CD14-positive monocyte (primary cell): ENCODE measurements around the gene HECTD1. TPM values are rescaled to one million over a fixed set of nuclear protein-coding genes. Genes with fewer than 3 reads are reported as not detected.
"Not testable (repeated sequence)": the region's sequence is repeated elsewhere in the genome, so short reads cannot be mapped to it uniquely, and the experiment has no call there.

Source experiments
- DNase-seq, 3 donors: peaks; one replicate each; pipeline ENCODE4 v3.0.0-alpha.2; 2011 to 2022
- H2AFZ ChIP-seq: 2 replicates; pipeline ENCODE4 v1.6.0; 2012; ENCODE audit warnings: mild to moderate bottlenecking, low read depth, low read length, inconsistent platforms; ENCODE audit not compliant: insufficient read depth, poor library complexity, severe bottlenecking
- H3K27ac ChIP-seq, 2 donors: 1 replicate in 1 of 2; 2 replicates in 1 of 2; pipeline ENCODE4 v1.5.1; 2012 to 2013; ENCODE audit warnings: low read length in 2 of 2, control low read depth in 1 of 2, inconsistent platforms in 1 of 2, low read depth in 1 of 2, mild to moderate bottlenecking in 1 of 2
- H3K27me3 ChIP-seq, 2 donors: one replicate each; pipeline versions ENCODE4 v1.6.0 to v1.6.1; 2011 to 2013; ENCODE audit warnings: low read length in 2 of 2; ENCODE audit not compliant: control insufficient read depth in 2 of 2, insufficient read depth in 2 of 2
- H3K36me3 ChIP-seq, 2 donors: replicated peaks in 1 of 2; 1 replicate in 1 of 2; 2 replicates in 1 of 2; pipeline versions ENCODE4 v1.5.1 to v1.6.1; 2012 to 2013; ENCODE audit warnings: low read length in 2 of 2, control low read depth in 1 of 2, inconsistent platforms in 1 of 2, mild to moderate bottlenecking in 1 of 2; ENCODE audit not compliant: insufficient read depth in 2 of 2, control insufficient read depth in 1 of 2
- H3K4me1 ChIP-seq, 2 donors: 1 replicate in 1 of 2; 2 replicates in 1 of 2; pipeline versions ENCODE4 v1.5.1 to v1.6.1; 2012 to 2013; ENCODE audit warnings: low read length in 2 of 2, control low read depth in 1 of 2, inconsistent platforms in 1 of 2, mild to moderate bottlenecking in 1 of 2, moderate library complexity in 1 of 2; ENCODE audit not compliant: insufficient read depth in 2 of 2, control insufficient read depth in 1 of 2
- H3K4me2 ChIP-seq: replicated peaks from 2 replicates; pipeline ENCODE3; 2012; ENCODE audit warnings: low read length, moderate library complexity, mild to moderate bottlenecking; ENCODE audit not compliant: poor library complexity, severe bottlenecking; ENCODE audit errors: extremely low read depth
- H3K4me3 ChIP-seq, 3 experiments: fragments of 200-600 bp in 1 of 3; sonication (generic) in 1 of 3; replicated peaks in 1 of 3; 1 replicate in 2 of 3; 2 replicates in 1 of 3; pipeline ENCODE4 v1.5.1; 2011 to 2013; ENCODE audit warnings: low read length in 3 of 3, mild to moderate bottlenecking in 3 of 3, control low read depth in 2 of 3, low read depth in 2 of 3, inconsistent platforms in 1 of 3, moderate library complexity in 1 of 3
- H3K79me2 ChIP-seq: 2 replicates; pipeline ENCODE4 v1.6.0; 2012; ENCODE audit warnings: mild to moderate bottlenecking, control low read depth, inconsistent platforms, low read length, moderate library complexity; ENCODE audit not compliant: insufficient read depth
- H3K9ac ChIP-seq: 2 replicates; pipeline ENCODE4 v1.6.0; 2017; ENCODE audit warnings: low read length, mild to moderate bottlenecking; ENCODE audit not compliant: insufficient read depth, poor library complexity, severe bottlenecking
- H3K9me3 ChIP-seq, 2 donors: replicated peaks in 1 of 2; 1 replicate in 1 of 2; 2 replicates in 1 of 2; pipeline versions ENCODE4 v1.5.1 to v1.6.1; 2012 to 2013; ENCODE audit warnings: low read length in 2 of 2, control low read depth in 1 of 2; ENCODE audit not compliant: control insufficient read depth in 1 of 2, insufficient read depth in 1 of 2
- H4K20me1 ChIP-seq: 2 replicates; pipeline ENCODE4 v1.6.0; 2012; ENCODE audit warnings: mild to moderate bottlenecking, low read length, control low read depth, moderate library complexity; ENCODE audit not compliant: insufficient read depth
- H3K27ac Mint-ChIP-seq, 7 donors: one replicate each; pipeline ENCODE4 v1.8.0; 2020; ENCODE audit warnings: mild to moderate bottlenecking in 7 of 7, mixed read lengths in 7 of 7, moderate library complexity in 6 of 7, inconsistent platforms in 2 of 7
- H3K27me3 Mint-ChIP-seq, 3 donors: one replicate each; pipeline ENCODE4 v1.8.0; 2021 to 2022; ENCODE audit warnings: low read depth in 3 of 3, mild to moderate bottlenecking in 3 of 3, mixed read lengths in 3 of 3, moderate library complexity in 3 of 3, inconsistent platforms in 1 of 3
- H3K36me3 Mint-ChIP-seq, 2 donors: one replicate each; pipeline ENCODE4 v1.8.0; 2020; ENCODE audit warnings: mixed read lengths in 2 of 2, inconsistent platforms in 1 of 2, mild to moderate bottlenecking in 1 of 2
- H3K4me1 Mint-ChIP-seq: one replicate; pipeline ENCODE4 v1.8.0; 2020; ENCODE audit warnings: mild to moderate bottlenecking, mixed read lengths
- H3K4me3 Mint-ChIP-seq, 2 donors: one replicate each; pipeline ENCODE4 v1.8.0; 2020; ENCODE audit warnings: mild to moderate bottlenecking in 2 of 2, mixed read lengths in 2 of 2, moderate library complexity in 1 of 2
- H3K9me3 Mint-ChIP-seq, 7 donors: one replicate each; pipeline ENCODE4 v1.8.0; 2020 to 2022; ENCODE audit warnings: mixed read lengths in 7 of 7, mild to moderate bottlenecking in 6 of 7, moderate library complexity in 6 of 7, inconsistent platforms in 2 of 7
- WGBS: methylation state at CpG from one replicate; pipeline ENCODE4 v1.1.5; 2013; ENCODE audit warnings: missing lambda C conversion rate; ENCODE audit not compliant: insufficient coverage; 5-methylcytosine and 5-hydroxymethylcytosine counted together
- intact Hi-C, 2 donors: fragments of 100-400 bp; cut with micrococcal nuclease; formaldehyde crosslinking; loops; one replicate each; pipeline versions ENCODE4 v1.15.0 to v1.15.1; 2023
- polyA plus RNA-seq, 3 donors: library from polyadenylated mRNA; depleted of rRNA in 1 of 3; unstranded in 2 of 3; stranded (reverse) in 1 of 3; fragments of 300-500 nt in 2 of 3; fragments of >200 nt in 1 of 3; fragmentation: Illumina TruSeq in 2 of 3; gene quantifications; 1 replicate in 2 of 3; 2 replicates in 1 of 3; pipeline ENCODE4 v1.2.3, GENCODE V29; 2012 to 2021
- TF ChIP-seq, protein P1 (sequence below): fragments of 200-600 bp; IDR thresholded peaks from one replicate; pipeline ENCODE4 v1.8.0; 2022; ENCODE audit warnings: antibody characterized with exemption, mild to moderate bottlenecking

The HECTD1 gene
- polyA plus RNA-seq, 3 donors, result 12.7 to 55.9 (median 21.5) TPM

GRCh38 chr14:31189346-31190218, 18.0 kb downstream of the HECTD1 start:
- H3K27me3 ChIP-seq, result no peaks in the 10 kb centered on the region
- H3K9me3 Mint-ChIP-seq, result no peaks in the 10 kb centered on the region
- H3K9me3 ChIP-seq, result no peaks in the 10 kb centered on the region
- TF ChIP-seq, protein P1, sequence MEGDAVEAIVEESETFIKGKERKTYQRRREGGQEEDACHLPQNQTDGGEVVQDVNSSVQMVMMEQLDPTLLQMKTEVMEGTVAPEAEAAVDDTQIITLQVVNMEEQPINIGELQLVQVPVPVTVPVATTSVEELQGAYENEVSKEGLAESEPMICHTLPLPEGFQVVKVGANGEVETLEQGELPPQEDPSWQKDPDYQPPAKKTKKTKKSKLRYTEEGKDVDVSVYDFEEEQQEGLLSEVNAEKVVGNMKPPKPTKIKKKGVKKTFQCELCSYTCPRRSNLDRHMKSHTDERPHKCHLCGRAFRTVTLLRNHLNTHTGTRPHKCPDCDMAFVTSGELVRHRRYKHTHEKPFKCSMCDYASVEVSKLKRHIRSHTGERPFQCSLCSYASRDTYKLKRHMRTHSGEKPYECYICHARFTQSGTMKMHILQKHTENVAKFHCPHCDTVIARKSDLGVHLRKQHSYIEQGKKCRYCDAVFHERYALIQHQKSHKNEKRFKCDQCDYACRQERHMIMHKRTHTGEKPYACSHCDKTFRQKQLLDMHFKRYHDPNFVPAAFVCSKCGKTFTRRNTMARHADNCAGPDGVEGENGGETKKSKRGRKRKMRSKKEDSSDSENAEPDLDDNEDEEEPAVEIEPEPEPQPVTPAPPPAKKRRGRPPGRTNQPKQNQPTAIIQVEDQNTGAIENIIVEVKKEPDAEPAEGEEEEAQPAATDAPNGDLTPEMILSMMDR, result no peak
- H3K36me3 Mint-ChIP-seq, result peaks cover 47 to 74% of the 10 kb centered on the region in 2 donors
- H4K20me1 ChIP-seq, result peaks cover 99% of the 10 kb centered on the region
- H3K79me2 ChIP-seq, result peaks cover 99% of the 10 kb centered on the region
- WGBS, result 0% methylated on average over 1 of the region's 5 CpGs
- H3K4me3 Mint-ChIP-seq, result no peak overlapping the region
- no peak overlapping the region for H3K9ac ChIP-seq
- H3K4me2 ChIP-seq, result no peak overlapping the region
- H3K4me1 Mint-ChIP-seq, result peaks cover 11% of the 10 kb centered on the region
- H3K4me1 ChIP-seq, result no peaks in the 10 kb centered on the region
- H3K27me3 Mint-ChIP-seq, result no peaks in the 10 kb centered on the region
- no peak overlapping the region for H2AFZ ChIP-seq
- no peak for DNase-seq
- peak overlapping the region in 1 of 2 donors; percentile 51 for H3K27ac ChIP-seq
- no peak overlapping the region for H3K4me3 ChIP-seq
- H3K27ac Mint-ChIP-seq, result peak overlapping the region in 5 of 7 donors; percentile 1 to 68 (median 26)
- intact Hi-C loops, result loop anchor here in 1 of 2 donors (10.0 kb wide), 1 partner anchor 95 kb away; no protein-coding TSS in a partner anchor
- peaks cover 29 to 69% of the 10 kb centered on the region in 2 donors for H3K36me3 ChIP-seq

DNA sequence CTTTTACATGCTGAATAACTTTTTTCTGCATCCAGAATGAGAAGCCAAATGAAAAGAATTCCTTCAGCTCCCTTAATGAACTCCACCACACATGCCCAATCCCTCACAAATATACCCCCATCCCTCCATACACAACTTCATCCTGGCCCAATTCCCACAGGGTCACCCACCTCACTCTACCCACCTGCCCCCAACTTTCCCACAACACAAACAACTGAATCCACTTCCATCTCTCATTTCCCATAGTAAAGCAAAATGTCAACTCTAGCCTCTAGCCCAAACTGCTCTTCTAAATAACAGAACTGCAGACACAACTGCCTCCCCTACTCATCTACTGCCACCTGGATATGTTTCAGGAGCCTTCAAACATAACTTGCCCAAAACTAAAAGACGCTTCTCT, 18.8 kb downstream of the HECTD1 start:
- Histone ChIP-seq H3K4me1 (no peaks in the 10 kb centered on the region), H3K4me2 (no peak overlapping the region), H4K20me1 (peaks cover 99% of the 10 kb centered on the region), H3K36me3 (peaks cover 27 to 70% of the 10 kb centered on the region in 2 donors), H3K9ac (no peak overlapping the region), H3K27me3 (no peaks in the 10 kb centered on the region), H3K79me2 (peaks cover 99% of the 10 kb centered on the region), H3K27ac (peak overlapping the region in 1 of 2 donors; percentile 51), H2AFZ (no peak overlapping the region), H3K4me3 (no peak overlapping the region), H3K9me3 (no peaks in the 10 kb centered on the region)
- H3K9me3 Mint-ChIP-seq, result no peaks in the 10 kb centered on the region
- peaks cover 11% of the 10 kb centered on the region for H3K4me1 Mint-ChIP-seq
- H3K36me3 Mint-ChIP-seq, result peaks cover 46 to 73% of the 10 kb centered on the region in 2 donors
- intact Hi-C loops, result no loop called here
- H3K27ac Mint-ChIP-seq, result peak overlapping the region in 6 of 7 donors; percentile 7 to 56 (median 28)
- no peak for DNase-seq
- TF ChIP-seq, protein P1, result no peak
- H3K4me3 Mint-ChIP-seq, result no peak overlapping the region
- WGBS, result 90% methylated on average over 1 of the region's 1 CpG
- no peaks in the 10 kb centered on the region for H3K27me3 Mint-ChIP-seq

DNA sequence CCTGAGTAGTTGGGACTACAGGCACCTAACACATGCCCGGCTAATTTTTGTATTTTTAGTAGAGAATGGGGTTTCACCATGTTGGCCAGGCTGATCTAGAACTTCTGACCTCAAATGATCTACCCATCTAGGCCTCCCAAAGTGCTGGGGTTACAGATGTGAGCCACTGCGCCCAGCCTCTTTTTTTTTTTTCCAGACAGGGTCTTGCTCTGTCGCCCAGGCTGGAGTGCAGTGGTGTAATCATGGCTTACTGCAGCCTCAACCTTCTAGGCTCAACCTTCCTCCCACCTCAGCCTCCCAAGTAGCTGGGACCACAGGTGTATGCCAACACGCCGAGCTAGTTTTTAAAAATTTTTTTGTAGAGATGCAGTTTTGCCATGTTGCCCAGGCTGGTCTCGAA, 25.6 kb downstream of the HECTD1 start:
- H3K9ac ChIP-seq, H3K27ac Mint-ChIP-seq, H3K4me2 ChIP-seq, H3K4me1 Mint-ChIP-seq, H3K27ac ChIP-seq, H3K9me3 ChIP-seq, H3K9me3 Mint-ChIP-seq, H3K4me3 Mint-ChIP-seq, intact Hi-C loops, H3K4me3 ChIP-seq, H3K27me3 ChIP-seq, H3K4me1 ChIP-seq, DNase-seq, H3K27me3 Mint-ChIP-seq, H2AFZ ChIP-seq: not testable (repeated sequence)
- H3K36me3 Mint-ChIP-seq, result peaks cover 26 to 60% of the 10 kb centered on the region in 2 donors
- H3K36me3 ChIP-seq, result peaks cover 20 to 78% of the 10 kb centered on the region in 2 donors
- 100% methylated on average over 1 of the region's 6 CpGs for WGBS
- H3K79me2 ChIP-seq, result peaks cover 89% of the 10 kb centered on the region
- peaks cover 82% of the 10 kb centered on the region for H4K20me1 ChIP-seq
